Fibroblast of lung (primary cell): ENCODE measurements around the gene FIBIN. TPM values are rescaled to one million over a fixed set of nuclear protein-coding genes. Genes with fewer than 3 reads are reported as not detected.

Experiments used
- DNase-seq, 2 donors: peaks; one replicate each; pipeline versions ENCODE4 v3.0.0 to v3.0.0-alpha.2; 2010; ENCODE audit warnings: low read depth in 2 of 2
- H2AFZ ChIP-seq: 2 replicates; pipeline ENCODE4 v1.5.1; 2012; ENCODE audit warnings: low read length, control low read depth, inconsistent platforms
- H3K27ac ChIP-seq: 2 replicates; pipeline ENCODE4 v1.5.1; 2011; ENCODE audit warnings: low read length, control low read depth; ENCODE audit not compliant: insufficient read depth
- H3K27me3 ChIP-seq: 2 replicates; pipeline ENCODE4 v1.5.1; 2011; ENCODE audit warnings: mild to moderate bottlenecking, low read length; ENCODE audit not compliant: control insufficient read depth, insufficient read depth
- H3K36me3 ChIP-seq: 2 replicates; pipeline ENCODE4 v1.5.1; 2011; ENCODE audit warnings: low read length; ENCODE audit not compliant: control insufficient read depth, insufficient read depth
- H3K4me1 ChIP-seq: 2 replicates; pipeline ENCODE4 v1.5.1; 2011; ENCODE audit warnings: low read length; ENCODE audit not compliant: control insufficient read depth, insufficient read depth; ENCODE audit errors: extremely low read depth
- H3K4me2 ChIP-seq: 2 replicates; pipeline ENCODE4 v1.5.1; 2011; ENCODE audit warnings: low read length, control low read depth; ENCODE audit not compliant: insufficient read depth; ENCODE audit errors: extremely low read depth
- H3K4me3 ChIP-seq, 4 experiments: fragments of 200-600 bp in 1 of 4; sonication (generic) in 1 of 4; replicated peaks in 1 of 4; 2 replicates each; pipeline ENCODE4 v1.5.1; 2011 to 2016; ENCODE audit warnings: low read length in 4 of 4, low read depth in 3 of 4, mild to moderate bottlenecking in 3 of 4, control low read depth in 2 of 4, inconsistent platforms in 1 of 4, mixed read lengths in 1 of 4; ENCODE audit not compliant: insufficient read depth in 1 of 4; ENCODE audit errors: control extremely low read depth in 1 of 4
- H3K79me2 ChIP-seq: 2 replicates; pipeline ENCODE4 v1.5.1; 2012; ENCODE audit warnings: mild to moderate bottlenecking, low read length, inconsistent platforms; ENCODE audit not compliant: control insufficient read depth, insufficient read depth
- H3K9ac ChIP-seq: 2 replicates; pipeline ENCODE4 v1.5.1; 2011; ENCODE audit warnings: mild to moderate bottlenecking, low read length, control low read depth; ENCODE audit not compliant: insufficient read depth
- H3K9me3 ChIP-seq: 2 replicates; pipeline ENCODE4 v1.5.1; 2012; ENCODE audit warnings: low read depth, low read length; ENCODE audit not compliant: control insufficient read depth, insufficient read depth
- H4K20me1 ChIP-seq: 2 replicates; pipeline ENCODE4 v1.5.1; 2011; ENCODE audit warnings: low read length; ENCODE audit not compliant: control insufficient read depth, insufficient read depth; ENCODE audit errors: extremely low read depth
- CTCF ChIP-seq, 2 donors: IDR thresholded peaks in 1 of 2; conservative IDR thresholded peaks in 1 of 2; 1 replicate in 1 of 2; 2 replicates in 1 of 2; pipeline ENCODE4 v1.5.1; 2011 to 2012; ENCODE audit warnings: low read length in 2 of 2, control low read depth in 1 of 2, inconsistent platforms in 1 of 2, low read depth in 1 of 2, mild to moderate bottlenecking in 1 of 2
- EZH2 ChIP-seq: IDR thresholded peaks from 2 replicates; pipeline ENCODE4 v1.5.1; 2012; ENCODE audit warnings: low read length, control low read depth, mild to moderate bottlenecking; ENCODE audit errors: missing control alignments
- polyA plus RNA-seq, 2 donors: library from polyadenylated mRNA; depleted of rRNA in 1 of 2; stranded (reverse) in 1 of 2; unstranded in 1 of 2; fragments of >200 nt; gene quantifications; 2 replicates each; pipeline ENCODE4 v1.2.1, GENCODE V29; 2011 to 2012; ENCODE audit warnings: missing spikeins in 1 of 2
- total RNA-seq: library from RNA; depleted of rRNA; stranded (reverse); fragments of >200 nt; gene quantifications from 2 replicates; pipeline ENCODE4 v1.2.1, GENCODE V29; 2014

Gene FIBIN
- total and polyA plus RNA-seq, 2 donors (not counting 1 experiment from before 2014, with no cell fraction given): 14.9 to 89.8 TPM

- Histone ChIP-seq H3K9me3 (no peaks in the 10 kb centered on the region), H3K4me1 (peaks cover 13% of the 10 kb centered on the region), H3K4me2 (no peak overlapping the region), H3K79me2 (no peaks in the 10 kb centered on the region), H3K27ac (no peak overlapping the region), H3K36me3 (no peaks in the 10 kb centered on the region), H3K4me3 (no peak overlapping the region), H4K20me1 (no peaks in the 10 kb centered on the region), H3K27me3 (no peaks in the 10 kb centered on the region), H2AFZ (no peak overlapping the region), H3K9ac (no peak overlapping the region)
- TF ChIP-seq EZH2 (no peak), CTCF (conservative IDR thresholded peaks at IDR 0.05 in 1 of 2, IDR thresholded peaks at IDR 0.05 in 1 of 2; ENCODE audit: low read depth in 1 of 2, low read length in 2 of 2) (no peak)
- DNase-seq: peak in 1 of 2 donors; percentile 41
These were observed 44.1 kb upstream of the FIBIN start for GRCh38 chr11:26949846-26950245.

- peak; percentile 88 for DNase-seq
- Histone ChIP-seq H3K79me2 (no peaks in the 10 kb centered on the region), H3K9me3 (no peaks in the 10 kb centered on the region), H3K4me1 (peaks cover 10% of the 10 kb centered on the region), H3K4me2 (no peak overlapping the region), H3K27ac (no peak overlapping the region), H2AFZ (no peak overlapping the region), H3K4me3 (no peak overlapping the region), H3K36me3 (no peaks in the 10 kb centered on the region), H3K9ac (no peak overlapping the region), H3K27me3 (no peaks in the 10 kb centered on the region), H4K20me1 (no peaks in the 10 kb centered on the region)
- TF ChIP-seq EZH2: no peak
- TF ChIP-seq CTCF (conservative IDR thresholded peaks at IDR 0.05 in 1 of 2, IDR thresholded peaks at IDR 0.05 in 1 of 2; ENCODE audit: low read depth in 1 of 2, low read length in 2 of 2): no peak
These were observed 43.6 kb upstream of the FIBIN start for GRCh38 chr11:26950260-26950719.

- no peak overlapping the region for H3K4me3 ChIP-seq
- H2AFZ ChIP-seq: no peak overlapping the region
- H3K9ac ChIP-seq: no peak overlapping the region
- H3K27ac ChIP-seq: no peak overlapping the region
- H3K27me3 ChIP-seq: no peaks in the 10 kb centered on the region
- no peaks in the 10 kb centered on the region for H3K79me2 ChIP-seq
- H3K4me1 ChIP-seq: peaks cover 8% of the 10 kb centered on the region
- peak in 1 of 2 donors; percentile 65 for DNase-seq
- TF ChIP-seq CTCF (conservative IDR thresholded peaks at IDR 0.05 in 1 of 2, IDR thresholded peaks at IDR 0.05 in 1 of 2; ENCODE audit: low read depth in 1 of 2, low read length in 2 of 2) (no peak), EZH2 (no peak)
- no peaks in the 10 kb centered on the region for H3K36me3 ChIP-seq
- H3K9me3 ChIP-seq: no peaks in the 10 kb centered on the region
- no peak overlapping the region for H3K4me2 ChIP-seq
- no peaks in the 10 kb centered on the region for H4K20me1 ChIP-seq
These were observed 42.0 kb upstream of the FIBIN start for GRCh38 chr11:26951809-26952515.
